Ishikawa (cell line): ENCODE data around the gene FIBCD1.

Experiments
- CEBPB ChIP-seq: IDR thresholded peaks from 2 replicates; pipeline ENCODE4 v1.6.1; 2012
- MAX ChIP-seq: IDR thresholded peaks from 2 replicates; pipeline ENCODE4 v1.6.1; 2012

GRCh38 chr9:130972277-130972956 lies 33.4 kb upstream of the FIBCD1 start:
- TF ChIP-seq CEBPB (no peak), MAX (no peak)
